RWPE1 (cell line): Measurements from ENCODE around the gene TAS2R41.

Source experiments
- CTCF ChIA-PET: fragments of 350-600 bp; sonication (Branson Sonifier 250); formaldehyde crosslinking; extraction: SDS; loops from one replicate; lab custom pipeline; 2021; lab: Yijun Ruan, JAX
- POLR2A ChIA-PET: fragments of 400-600 bp; formaldehyde crosslinking; extraction: SDS; loops from one replicate; lab custom pipeline; 2020; ENCODE audit warnings: antibody characterized with exemption; ENCODE audit not compliant: low non-redundant PET; lab: Yijun Ruan, JAX
- DNase-seq: peaks from one replicate; pipeline ENCODE4 v3.0.0; 2012; ENCODE audit warnings: low spot score
- H3K27ac ChIP-seq: fragments of 450-650 bp; 2 replicates; pipeline ENCODE4 v1.5.1; 2017
- TF ChIP-seq, protein P1 (sequence below): fragments of 450-650 bp; conservative IDR thresholded peaks from 2 replicates; pipeline ENCODE4 v1.5.1; 2017; ENCODE audit warnings: low read depth, mild to moderate bottlenecking

TAS2R41 gene, protein sequence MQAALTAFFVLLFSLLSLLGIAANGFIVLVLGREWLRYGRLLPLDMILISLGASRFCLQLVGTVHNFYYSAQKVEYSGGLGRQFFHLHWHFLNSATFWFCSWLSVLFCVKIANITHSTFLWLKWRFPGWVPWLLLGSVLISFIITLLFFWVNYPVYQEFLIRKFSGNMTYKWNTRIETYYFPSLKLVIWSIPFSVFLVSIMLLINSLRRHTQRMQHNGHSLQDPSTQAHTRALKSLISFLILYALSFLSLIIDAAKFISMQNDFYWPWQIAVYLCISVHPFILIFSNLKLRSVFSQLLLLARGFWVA

DNA sequence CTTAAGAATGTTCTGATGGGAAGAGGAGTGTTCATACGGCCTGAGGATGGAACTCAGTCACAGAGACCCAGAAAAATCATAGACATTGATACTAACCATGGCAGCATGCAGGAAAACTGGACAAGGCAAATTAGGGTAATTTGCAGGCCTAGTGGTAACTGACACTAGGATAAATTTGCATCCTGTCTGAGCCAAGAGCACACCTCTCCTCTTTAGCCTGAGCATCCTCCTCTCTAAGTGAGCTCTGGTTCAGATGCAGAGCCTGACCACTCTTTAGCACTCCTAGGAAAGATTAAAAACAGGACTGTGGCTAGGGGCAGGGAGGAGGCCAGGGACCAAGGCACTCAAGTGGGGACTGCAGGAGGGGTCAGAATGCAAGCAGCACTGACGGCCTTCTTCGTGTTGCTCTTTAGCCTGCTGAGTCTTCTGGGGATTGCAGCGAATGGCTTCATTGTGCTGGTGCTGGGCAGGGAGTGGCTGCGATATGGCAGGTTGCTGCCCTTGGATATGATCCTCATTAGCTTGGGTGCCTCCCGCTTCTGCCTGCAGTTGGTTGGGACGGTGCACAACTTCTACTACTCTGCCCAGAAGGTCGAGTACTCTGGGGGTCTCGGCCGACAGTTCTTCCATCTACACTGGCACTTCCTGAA is at the start of gene TAS2R41:
Gene TAS2R41 (plus strand): TSS at position 373 of the 650 bp plus-strand sequence. CDS start 0 bp downstream, at position 373.
- TF ChIP-seq, protein P1, sequence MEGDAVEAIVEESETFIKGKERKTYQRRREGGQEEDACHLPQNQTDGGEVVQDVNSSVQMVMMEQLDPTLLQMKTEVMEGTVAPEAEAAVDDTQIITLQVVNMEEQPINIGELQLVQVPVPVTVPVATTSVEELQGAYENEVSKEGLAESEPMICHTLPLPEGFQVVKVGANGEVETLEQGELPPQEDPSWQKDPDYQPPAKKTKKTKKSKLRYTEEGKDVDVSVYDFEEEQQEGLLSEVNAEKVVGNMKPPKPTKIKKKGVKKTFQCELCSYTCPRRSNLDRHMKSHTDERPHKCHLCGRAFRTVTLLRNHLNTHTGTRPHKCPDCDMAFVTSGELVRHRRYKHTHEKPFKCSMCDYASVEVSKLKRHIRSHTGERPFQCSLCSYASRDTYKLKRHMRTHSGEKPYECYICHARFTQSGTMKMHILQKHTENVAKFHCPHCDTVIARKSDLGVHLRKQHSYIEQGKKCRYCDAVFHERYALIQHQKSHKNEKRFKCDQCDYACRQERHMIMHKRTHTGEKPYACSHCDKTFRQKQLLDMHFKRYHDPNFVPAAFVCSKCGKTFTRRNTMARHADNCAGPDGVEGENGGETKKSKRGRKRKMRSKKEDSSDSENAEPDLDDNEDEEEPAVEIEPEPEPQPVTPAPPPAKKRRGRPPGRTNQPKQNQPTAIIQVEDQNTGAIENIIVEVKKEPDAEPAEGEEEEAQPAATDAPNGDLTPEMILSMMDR = no peak
- H3K27ac ChIP-seq = no peak within 1 kb of the TSS
- DNase-seq = no peak
- ChIA-PET CTCF (no interaction called here), POLR2A (no interaction called here)

DNA sequence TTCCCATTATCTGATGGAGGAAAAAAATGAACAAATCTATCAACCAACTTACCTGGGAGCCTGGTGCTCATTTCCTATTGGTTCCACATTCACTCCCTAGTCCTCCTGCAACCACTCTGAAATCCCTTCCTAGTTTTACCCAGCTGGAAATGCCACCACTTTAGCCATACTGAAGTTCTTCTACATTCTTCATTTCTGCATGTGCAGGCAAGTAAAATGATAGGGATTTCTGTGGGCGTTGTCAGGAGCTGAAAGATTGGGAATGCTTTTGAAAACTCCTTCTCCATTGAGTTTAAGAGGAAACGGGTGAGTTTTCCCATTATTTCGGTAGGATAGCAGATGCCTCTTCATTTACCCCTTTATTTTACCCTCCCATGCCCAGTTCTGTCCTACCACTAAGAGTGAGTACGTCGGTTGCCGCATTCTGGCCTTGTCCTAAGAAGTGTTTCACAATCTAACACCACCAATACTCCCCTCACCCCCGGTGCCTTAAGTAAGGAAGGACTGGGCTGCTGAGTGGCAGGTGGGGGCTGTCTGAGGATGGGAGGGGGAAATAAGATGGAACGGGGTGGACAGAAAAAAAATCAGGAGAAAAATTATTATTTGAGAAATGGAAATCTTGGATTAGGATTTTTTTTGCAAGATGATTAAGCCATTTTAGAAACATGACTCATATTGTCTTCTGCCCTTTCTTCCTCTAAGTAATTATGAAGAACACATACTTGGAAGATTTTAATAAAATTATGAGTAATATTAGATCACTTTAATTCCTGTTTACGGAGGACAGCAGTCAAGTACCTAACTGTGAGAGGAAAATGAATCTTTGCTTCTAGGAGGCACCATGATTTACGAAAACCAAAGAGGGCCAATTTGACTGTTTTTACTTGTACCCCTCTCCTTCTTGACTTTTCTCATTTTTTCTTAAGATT is 47.6 kb upstream of the TAS2R41 start:
- peak; percentile 32 for DNase-seq
- ChIA-PET POLR2A (no interaction called here), CTCF (no interaction called here)
- H3K27ac ChIP-seq = peak overlapping the region; percentile 87
- TF ChIP-seq, protein P1 = no peak

DNA sequence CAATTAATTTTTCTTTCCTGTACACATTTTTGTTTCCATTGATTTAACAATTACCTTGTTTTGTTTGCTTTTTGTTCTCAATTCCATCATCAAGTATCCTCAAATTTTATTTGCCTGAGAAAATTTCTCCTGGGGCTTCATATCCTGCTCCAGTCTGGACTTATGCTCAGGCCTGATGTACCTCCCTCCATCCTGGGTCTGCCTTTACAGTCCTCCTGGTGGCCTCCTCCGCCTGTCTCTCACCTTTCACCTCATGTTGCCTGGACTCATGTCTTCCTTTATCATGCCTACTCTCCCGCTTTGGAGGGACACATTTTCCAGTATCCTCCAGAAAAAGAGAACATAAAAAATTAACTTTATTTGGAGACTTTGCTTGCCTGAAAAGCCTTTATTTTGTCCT is 46.6 kb upstream of the TAS2R41 start:
- POLR2A ChIA-PET = no interaction called here
- TF ChIP-seq, protein P1 = no peak
- DNase-seq = no peak

DNA sequence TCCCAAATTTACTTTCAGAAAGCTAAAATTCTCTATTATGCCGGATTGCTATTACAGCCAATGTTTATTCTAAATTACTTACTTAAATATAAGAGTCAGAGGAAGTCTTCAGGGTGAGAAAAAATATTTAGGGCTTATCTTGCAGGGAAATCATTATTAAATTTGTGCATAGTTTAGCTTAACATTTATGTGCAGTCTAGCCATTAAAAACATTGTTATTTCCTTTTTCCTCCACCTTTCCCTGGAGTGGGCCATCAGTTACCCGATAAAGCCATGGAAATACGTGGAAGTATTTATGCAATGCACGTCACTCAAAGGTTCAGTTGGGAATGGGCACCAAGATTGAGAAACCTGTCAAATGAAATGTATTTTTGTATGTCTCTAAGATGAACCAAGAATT is 43.9 kb upstream of the TAS2R41 start:
- H3K27ac ChIP-seq = no peak overlapping the region
- TF ChIP-seq, protein P1 = no peak
- no peak for DNase-seq
- ChIA-PET CTCF (interaction anchor here (0.6 kb wide), 1 partner anchor 131 kb away, joined by 5 read pairs; no protein-coding TSS in a partner anchor), POLR2A (no interaction called here)

More for the DNA sequence above, 46.6 kb upstream of the TAS2R41 start:
- peak overlapping the region; percentile 67 for H3K27ac ChIP-seq
- CTCF ChIA-PET = no interaction called here

DNA sequence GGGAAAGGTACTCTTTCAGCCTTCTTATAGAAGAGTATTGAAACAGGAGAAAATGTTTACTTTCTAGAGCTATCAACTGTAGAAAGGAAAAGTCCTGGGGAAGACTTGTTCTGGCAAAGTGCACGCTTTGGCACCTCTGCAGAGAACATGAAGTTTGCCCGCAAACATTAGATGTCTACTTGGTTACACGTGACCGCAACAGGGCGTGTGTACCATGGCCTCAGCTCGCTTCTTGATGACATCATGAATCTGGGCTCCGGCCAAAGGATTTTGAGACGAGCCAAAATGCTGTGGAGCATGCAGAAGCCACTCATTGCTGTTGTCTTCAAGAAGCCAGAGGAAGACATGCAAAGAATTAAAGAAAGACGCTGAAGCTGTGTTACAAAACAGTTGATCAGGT is 43.0 kb upstream of the TAS2R41 start:
- ChIA-PET POLR2A (no interaction called here), CTCF (no interaction called here)
- peak; percentile 32 for DNase-seq
- TF ChIP-seq, protein P1 = no peak
- peak overlapping the region; percentile 87 for H3K27ac ChIP-seq

DNA sequence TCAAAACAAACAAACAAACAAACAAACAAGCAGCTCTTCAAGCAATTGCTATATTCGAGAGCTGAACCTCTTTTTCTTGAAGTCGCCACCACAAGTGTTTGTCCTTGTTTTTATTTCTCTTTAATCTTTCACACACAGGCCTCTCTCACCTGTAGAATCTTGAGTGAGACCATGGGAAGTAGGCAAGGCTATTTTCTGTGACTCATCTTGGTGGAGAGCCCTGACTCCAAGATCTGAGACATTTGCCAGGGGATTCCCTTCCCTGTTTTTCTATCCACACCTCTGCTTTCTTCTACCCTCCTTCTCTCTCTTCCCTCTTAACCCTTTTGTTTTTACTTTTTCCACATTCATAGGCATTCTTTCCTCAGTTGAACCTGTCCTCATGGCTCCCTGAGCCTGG is 42.4 kb upstream of the TAS2R41 start:
- POLR2A ChIA-PET = no interaction called here
- no peak for DNase-seq
- TF ChIP-seq, protein P1 = no peak
- H3K27ac ChIP-seq = peak overlapping the region; percentile 87
- CTCF ChIA-PET = no interaction called here
